Stimulated activated CD4-positive, alpha-beta T cell treated with anti-CD3 and anti-CD28 coated beads, Interleukin-15, amount 100 ng/mL, for 1 hour (primary cell): Measurements from ENCODE around the gene DHX15.
A peak's percentile ranks its signal among the peaks of the same experiment; 100 is the strongest.

ENCODE experiments used
- DNase-seq, 2 donors: peaks; one replicate each; pipeline ENCODE4 v3.0.0-alpha.2; 2020; ENCODE audit warnings: low read depth in 1 of 2, low spot score in 1 of 2

The DHX15 gene

DNA sequence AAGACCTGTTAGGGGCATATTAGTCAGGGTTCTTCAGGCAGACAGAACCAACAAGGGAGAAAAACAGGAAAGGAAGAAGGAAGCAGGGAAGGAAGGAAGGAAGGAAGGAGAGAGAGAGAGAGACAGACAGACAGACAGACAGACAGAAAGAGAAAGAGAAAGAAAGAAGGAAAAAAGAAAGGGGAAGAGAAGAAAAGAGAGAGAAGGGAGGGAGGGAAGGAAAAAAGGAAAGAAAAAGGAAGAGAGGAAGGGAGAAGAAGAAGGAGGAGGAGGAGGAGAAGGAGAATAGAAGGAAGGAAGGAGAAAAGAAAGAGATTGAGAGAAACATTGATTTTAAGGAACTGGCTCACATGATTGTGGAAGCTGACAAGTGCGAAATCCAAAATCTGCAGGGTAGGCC is 89.0 kb downstream of the DHX15 start:
- no peak for DNase-seq

DNA sequence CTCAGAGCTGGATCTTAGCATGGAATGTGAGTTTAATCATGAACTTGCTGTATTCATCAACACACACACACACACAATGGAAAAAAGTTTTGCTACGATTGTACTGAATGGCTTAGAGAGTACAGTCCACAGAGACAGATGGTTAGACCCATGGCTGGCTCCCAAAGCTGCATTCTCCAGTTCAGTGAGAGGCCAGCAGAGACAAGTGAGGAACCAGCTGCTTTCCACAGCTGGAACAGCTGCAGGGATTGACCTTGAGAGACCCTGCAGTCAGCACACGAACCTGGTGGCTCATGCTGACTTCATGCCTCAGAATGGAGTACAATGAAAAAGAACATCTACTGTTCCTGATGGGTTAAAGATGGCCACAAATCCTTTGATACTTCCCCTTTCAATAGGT is 94.5 kb downstream of the DHX15 start:
- DNase-seq: no peak

DNA sequence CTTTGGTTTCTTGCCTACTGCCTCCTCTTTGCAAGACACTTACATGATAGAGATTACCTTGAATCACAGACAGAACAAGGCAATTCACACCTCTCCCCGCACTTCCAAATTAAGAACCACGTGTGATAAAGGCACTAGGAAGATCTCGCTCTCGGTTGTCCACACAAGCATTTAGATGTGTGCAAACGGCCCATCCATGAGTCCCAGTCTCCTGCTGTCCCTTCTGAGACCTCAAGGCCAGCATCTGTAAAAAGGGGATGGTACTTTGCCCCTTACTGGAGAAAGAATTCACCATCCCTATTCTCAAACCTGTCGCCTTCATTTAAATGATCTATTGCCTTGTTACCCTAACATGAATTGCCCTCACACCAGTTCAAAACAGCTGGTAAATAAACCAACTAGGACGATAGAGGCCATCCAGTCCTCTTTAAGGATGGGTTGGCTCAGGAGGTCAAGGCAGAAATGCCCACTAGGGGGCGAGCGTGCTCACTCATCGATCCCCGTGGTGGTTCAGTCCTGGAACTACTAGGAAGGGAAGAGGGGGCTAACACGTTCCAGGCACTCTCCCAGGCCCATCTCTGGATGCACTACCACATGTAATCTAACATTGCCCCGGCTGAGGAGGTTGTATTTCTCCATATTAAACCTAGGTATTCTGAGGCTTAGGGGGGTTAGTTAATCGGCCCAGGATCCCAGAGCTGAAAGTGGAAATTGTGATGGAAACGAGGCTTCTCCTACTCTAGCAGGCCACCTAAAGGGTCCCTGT is 95.8 kb downstream of the DHX15 start:
- peak; percentile 15 to 44 for DNase-seq

DNA sequence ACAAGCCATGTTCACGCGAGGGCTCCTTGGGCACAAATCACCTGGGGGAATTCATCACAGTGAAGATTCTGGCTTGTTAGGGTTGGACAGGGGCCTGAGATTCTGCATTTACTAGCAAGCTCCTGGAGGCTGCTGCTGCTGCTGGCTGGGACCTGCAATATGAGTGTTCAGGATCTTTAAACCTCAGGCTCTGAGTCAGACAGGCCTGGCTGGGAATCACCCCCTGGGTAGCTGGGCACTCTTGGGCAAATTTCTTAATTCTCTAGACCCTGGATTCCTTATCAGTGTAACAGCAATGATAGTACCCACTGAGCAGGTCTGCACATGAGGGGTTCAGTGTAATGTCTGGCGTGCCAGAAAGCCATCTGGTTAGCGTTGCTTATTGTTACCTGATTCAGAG is 101.5 kb downstream of the DHX15 start:
- DNase-seq: no peak

DNA sequence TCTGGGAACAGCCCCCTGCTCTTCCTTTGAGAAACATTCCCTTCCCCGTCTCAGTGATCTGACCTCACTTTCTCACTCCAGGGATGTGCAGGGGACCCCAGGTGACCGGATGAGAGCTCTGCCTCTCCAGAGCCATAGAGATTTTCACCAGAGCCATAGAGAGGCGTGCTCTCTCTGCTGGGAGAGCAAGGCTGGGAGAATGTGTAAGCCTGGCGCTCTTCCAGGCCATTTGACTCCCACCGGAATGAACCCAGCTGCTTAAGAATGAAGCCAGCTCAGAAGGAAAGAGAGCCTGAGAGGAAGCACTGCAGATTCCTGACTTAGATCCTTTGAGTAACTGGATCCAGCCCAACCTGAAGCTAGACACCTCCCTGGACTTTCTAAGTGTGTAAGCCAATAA is 106.4 kb downstream of the DHX15 start:
- DNase-seq: no peak
